HL-60/S4 (cell line): ENCODE measurements around the gene PSMG4.

ENCODE experiments used
- in situ Hi-C: fragments of 300-500 bp; cut with MboI; formaldehyde crosslinking; loops from 2 replicates; pipeline ENCODE4 v1.14.3; 2022; ENCODE audit warnings: low sequenced_read_pairs

The PSMG4 gene

DNA sequence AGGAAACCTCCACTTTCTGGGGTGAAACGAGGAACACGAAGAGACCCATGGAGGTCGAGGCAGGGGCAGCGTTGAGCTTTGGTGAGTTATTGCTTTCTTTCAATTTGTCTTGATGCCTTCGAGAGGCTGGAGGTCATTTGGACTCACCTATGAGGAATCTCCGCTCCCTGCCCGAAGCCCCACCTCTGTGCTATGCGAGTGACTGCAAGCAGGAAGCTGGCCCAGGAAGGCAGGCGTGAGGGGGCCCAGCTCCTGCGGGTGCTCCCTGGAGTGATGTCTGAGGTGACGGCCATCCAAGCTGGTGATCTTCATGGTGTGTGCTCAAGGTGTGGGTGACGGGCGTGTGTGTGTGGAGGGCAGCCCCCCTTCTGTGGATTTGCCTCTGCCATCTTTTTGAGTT, 13.0 kb downstream of the PSMG4 start:
- in situ Hi-C loops, result loop anchor here (10.0 to 25.0 kb wide), 2 partner anchors 284 to 463 kb away; partner anchors contain the start of gene NQO2

GRCh38 chr6:3272911-3273547, 14.3 kb downstream of the PSMG4 start:
- in situ Hi-C loops, result loop anchor here (10.0 to 25.0 kb wide), 2 partner anchors 286 to 462 kb away; partner anchors contain the start of gene NQO2

GRCh38 chr6:3273707-3274521, 15.2 kb downstream of the PSMG4 start:
- in situ Hi-C loops, result loop anchor here (10.0 to 25.0 kb wide), 2 partner anchors 287 to 461 kb away; partner anchors contain the start of gene NQO2

- in situ Hi-C loops, result loop anchor here (10.0 kb wide), 1 partner anchor 458 kb away; no protein-coding TSS in a partner anchor
Measured at GRCh38 chr6:3276174-3277167, 17.7 kb downstream of the PSMG4 start.

DNA sequence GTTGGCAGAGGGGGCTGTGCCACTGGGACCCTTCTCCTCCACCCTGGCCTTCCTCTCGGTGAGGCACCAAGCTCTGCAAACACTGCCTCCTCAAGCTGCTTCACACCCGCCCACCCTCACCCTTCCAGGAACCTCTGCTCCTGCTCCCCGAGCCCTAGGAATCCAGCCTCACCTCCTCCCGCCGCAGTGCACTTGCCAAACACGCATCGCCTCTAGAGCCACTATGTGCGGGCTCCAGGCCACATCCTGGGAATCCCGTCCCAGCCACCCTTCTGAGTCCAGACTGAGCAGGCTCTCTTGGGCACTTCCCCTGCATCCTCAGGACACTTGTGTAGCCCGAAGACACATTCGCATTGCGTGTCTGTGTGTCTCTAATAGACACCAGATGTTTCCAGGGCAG, 18.5 kb downstream of the PSMG4 start:
- in situ Hi-C loops, result loop anchor here (10.0 kb wide), 1 partner anchor 458 kb away; no protein-coding TSS in a partner anchor

GRCh38 chr6:3277851-3278416, 19.2 kb downstream of the PSMG4 start:
- in situ Hi-C loops, result loop anchor here (10.0 kb wide), 1 partner anchor 457 kb away; no protein-coding TSS in a partner anchor

DNA sequence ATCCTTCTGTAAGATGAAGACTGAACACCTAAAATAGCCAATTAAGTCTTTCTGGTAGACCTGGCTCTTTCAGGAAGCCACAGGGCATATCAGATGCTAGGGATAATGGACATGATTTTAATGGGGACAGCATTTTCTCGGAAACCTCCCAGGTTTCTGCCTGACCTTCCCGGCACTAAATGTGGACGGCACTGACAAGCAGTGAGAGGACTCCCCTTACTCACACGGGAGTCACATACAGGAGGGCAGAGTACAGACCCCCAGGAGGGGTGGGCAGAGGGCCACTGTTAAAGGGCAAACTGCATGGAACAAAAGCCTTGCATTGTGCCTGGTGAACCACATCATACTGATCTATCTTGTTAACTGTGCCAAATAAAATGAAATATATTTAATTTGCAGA, 19.9 kb downstream of the PSMG4 start:
- in situ Hi-C loops, result loop anchor here (10.0 kb wide), 1 partner anchor 456 kb away; no protein-coding TSS in a partner anchor

DNA sequence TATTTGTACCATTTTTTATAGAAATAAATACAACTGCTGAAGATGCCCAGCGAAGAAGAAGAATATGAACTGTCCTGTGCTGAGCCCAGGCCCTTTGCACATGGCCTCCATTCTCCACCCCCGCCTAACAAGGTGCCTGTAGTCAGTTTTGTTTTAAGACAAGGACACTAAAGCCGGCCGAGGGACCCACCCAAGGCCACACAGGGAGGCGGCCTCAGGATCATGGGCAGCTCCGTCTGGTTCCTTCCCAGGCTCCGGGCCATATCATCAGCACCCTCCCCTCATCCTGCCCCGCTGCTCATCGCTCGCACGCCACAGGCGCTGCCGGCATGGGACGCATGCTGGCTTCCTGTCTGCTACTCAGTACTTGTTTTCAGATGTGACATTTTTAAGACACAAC, 21.3 kb downstream of the PSMG4 start:
- in situ Hi-C loops, result no loop called here

GRCh38 chr6:3280866-3281465, 22.2 kb downstream of the PSMG4 start:
- in situ Hi-C loops, result no loop called here

DNA sequence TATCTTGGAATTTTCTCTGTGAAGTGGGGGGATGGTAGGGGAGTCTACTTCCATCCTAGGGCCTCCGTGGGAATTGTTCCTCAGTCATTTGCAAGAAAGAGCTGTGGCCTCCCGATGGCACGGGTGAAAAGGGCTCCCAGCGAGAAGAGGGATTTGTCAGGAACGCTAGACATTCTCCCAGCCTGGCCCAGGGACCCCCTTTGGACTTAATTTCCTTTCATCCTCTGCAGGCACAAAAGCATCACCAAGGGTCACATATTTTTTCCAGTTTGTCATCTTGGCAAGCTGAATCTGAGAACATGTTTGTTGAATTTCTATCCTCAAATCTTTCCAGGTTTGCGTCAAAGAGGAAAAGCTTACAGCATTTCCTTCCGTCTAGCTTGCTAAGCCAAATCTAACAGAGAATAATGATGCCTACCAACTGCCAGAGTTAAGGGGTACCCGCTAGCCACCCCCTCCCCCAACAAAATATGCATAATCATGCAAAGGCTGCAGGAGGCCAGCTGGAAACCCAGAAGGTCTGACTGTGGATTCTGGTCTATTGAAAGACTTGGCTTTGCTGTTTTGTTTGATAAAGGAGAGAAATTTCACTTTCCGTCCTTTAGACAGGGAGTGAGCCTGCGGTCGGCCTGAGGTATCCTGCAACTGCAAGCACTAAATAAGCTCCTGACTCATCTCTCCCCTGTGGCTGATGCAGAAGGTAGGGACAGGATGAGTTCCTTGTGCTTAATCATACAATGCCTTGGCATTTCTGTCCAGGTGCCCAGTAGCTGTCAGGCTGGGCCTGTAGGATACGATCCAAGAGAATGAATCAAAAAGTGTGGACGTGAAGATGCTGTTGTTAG, 23.1 kb downstream of the PSMG4 start:
- in situ Hi-C loops, result no loop called here

DNA sequence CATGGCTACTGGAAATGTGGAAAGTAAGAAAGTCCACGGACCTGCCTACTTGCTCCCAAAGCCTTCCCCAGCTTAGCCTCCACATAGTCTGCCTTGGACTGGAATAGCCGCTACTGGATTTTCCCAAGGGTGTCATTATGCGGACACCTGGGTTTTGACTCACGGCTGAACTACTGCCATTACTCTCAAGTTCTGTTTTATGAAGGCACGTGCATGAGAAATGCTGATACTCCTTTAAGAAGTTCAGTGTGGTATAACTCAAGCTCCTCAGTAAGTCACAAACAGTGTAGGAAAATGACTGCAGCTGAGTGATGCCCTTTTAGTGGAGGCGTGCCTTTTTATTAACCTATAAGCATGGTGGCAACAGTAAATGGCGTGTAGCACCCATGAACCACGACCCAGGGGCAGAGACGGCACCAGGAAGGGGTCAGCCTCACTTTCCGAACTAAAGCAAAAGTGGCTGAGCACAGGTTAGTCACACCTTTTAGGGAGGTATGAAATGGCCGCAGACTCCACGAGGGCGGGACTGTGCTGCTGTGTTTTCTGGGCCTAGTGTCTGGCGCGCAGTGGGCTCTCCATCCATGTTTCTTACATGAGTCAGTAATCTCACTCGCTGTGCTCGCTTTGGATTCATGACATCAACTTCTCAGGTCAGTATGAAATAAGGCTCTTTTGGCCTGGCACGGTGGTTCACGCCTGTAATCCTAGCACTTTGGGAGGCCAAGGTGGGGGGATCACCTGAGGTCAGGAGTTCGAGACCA, 23.9 kb downstream of the PSMG4 start:
- in situ Hi-C loops, result no loop called here

DNA sequence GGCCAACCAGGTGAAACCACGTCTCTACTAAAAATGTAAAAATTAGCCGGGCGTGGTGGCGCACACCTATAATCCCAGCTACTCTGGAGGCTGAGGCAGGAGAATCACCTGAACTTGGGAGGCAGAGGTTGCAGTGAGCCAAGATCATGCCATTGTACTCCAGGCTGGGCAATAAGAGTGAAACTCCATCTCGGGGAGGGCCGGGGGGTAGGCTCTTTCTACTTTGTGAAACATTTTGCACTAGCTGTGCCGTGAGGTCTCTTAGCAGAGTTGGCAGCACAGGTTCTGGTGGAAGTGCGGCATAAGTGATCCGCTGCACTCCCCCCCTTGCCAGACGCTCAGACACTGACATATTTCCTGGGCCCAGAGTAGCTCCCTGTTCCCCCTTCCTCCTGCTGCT, 24.5 kb downstream of the PSMG4 start:
- in situ Hi-C loops, result no loop called here

- in situ Hi-C loops, result no loop called here
Measured at GRCh38 chr6:3283641-3284435, 25.1 kb downstream of the PSMG4 start.

DNA sequence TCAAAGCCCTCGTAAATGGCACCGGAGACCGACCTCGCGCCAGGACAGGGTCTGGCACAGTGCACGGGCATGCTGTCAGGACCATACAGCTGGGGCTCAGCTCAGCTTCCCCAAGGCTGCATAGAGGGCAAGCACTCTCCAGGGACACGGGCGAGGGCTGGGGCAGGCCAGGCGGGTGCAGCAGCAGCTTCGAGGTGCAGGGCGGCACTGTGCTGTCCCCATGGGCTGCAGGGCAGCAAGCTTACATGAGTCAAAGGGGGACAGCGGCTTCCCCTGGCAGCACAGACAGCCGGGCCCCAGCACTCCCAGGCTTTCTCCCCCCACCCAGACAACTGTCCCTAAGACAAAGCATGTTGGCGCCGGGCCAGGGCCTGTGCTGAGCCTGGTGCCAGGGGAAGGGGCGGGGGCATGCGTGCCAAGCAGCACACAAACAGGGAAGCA, 25.7 kb downstream of the PSMG4 start:
- in situ Hi-C loops, result no loop called here

DNA sequence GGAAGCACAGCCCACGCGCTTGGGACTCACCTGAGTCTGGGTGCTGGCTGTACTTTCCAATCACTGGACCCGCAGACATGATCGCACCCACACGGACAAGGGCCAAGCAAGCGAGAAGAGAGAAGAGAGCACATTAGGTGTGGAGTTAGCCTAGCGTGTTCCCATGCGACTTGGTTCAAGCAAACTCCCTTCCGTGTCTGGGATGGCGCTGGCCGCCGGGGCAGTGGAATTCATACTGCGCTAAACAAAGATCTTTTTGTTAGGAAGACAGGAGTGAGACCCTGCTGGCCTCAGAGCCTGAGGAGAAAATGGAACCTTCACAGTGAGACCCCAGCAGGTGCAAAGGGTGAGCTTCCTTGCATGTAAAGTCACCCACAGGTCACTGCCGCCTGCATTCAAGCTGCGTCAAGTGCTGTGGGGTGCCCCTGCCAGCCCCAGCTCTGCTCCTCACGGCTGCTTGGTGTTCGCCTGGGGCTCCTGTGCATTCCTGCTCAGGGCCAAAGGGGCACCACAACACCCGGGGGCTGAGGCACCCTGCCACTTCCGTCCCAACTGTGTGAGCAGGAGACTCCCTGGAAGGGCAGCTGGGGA, 26.4 kb downstream of the PSMG4 start:
- in situ Hi-C loops, result no loop called here

- in situ Hi-C loops, result no loop called here
Measured at GRCh38 chr6:3285732-3286131, 27.0 kb downstream of the PSMG4 start.

DNA sequence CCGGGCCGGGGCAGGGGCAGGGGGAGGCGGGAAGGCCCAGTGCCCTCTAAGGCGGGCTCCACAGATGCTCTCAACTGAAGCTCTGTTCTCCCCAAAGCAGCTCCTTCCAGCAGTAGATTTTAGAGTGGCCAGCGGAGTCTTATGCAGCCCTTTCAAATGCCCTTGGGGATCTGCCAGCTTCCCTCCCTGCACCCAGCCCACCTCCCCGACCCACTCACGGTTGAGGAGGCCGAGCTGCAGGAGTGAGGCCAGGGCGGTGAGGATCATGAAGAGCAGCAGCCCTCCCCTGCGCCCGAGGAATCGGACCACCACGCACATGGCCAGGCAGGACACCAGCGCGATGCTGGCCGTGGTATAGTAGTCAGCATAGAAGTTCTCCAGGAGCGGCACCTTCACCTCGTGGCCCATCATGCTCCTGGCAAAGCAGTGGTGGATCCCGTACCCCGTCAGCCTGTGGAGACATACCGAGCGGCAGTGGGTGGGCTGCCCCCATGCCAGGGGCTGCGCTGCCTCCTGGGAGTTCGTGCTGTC, 28.0 kb downstream of the PSMG4 start:
- in situ Hi-C loops, result no loop called here
